ENCODE measurements around the gene CEP104. TPM values are rescaled to one million over a fixed set of nuclear protein-coding genes. Genes with fewer than 3 reads are reported as not detected.

CEP104 gene
- total and polyA plus RNA-seq, 8 donors: 32.5 to 49.5 (median 35.3) TPM

DNA sequence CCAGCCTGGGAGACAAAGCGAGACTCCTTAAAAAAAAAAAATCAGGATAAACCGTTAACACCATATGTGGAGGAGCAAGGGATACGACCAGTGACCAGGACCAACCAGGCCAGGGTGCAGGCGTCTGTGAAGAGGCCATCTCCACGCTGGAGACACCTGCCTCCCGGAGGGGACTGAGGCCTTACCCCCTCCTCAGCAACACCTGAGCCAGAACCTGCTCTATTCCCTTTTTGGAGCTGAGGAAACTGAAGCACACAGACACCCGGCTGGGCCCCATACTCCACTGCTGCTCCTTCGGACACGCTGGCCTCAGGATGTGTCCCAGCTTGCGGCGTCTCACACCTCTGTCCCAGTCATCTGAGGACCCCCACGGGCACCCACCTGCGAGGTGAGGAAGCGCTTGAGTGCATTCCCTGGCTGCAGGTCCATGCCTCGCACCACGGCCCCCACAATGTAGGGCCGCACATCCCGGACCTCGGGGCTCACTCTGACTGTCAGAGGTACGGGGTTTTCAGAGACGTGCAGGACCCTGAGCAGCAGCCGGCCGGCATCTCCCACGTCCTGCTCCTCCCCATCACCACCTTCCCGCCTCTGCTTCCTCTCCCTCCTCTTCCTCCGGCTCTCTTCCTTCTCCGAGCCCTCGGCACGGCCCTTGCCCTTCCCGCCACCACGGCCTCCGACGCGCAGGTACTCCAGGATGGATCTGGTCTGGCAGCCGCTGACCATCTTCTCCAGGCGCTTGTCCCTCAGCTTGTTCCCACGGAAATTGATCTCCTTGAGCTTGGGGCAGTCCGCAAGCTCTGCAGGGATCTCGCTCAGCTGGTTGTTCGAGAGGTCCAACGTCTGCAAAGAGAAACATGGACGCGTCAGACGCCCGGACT lies 70.3 kb downstream of the CEP104 start:
- TF ChIP-seq CTCF (IDR thresholded peaks at IDR 0.05): no peak
- no peaks in the 10 kb centered on the region for H3K9me3 ChIP-seq
- DNase-seq (peak in 1 of 4 donors; percentile 61), ATAC-seq (no peak)
- H3K27ac ChIP-seq: no peak overlapping the region
- peaks cover 0 to 79% of the 10 kb centered on the region in 2 donors for H3K36me3 ChIP-seq
- intact Hi-C loops (cut with DNase I): no loop called here
- H3K27me3 ChIP-seq: no peaks in the 10 kb centered on the region
- H3K4me3 ChIP-seq: no peak overlapping the region
- H3K4me1 ChIP-seq: peaks cover 0 to 11% of the 10 kb centered on the region in 2 donors

- intact Hi-C loops (cut with DNase I): no loop called here
- Histone ChIP-seq H3K36me3 (peaks cover 0 to 90% of the 10 kb centered on the region in 2 donors), H3K9me3 (no peaks in the 10 kb centered on the region), H3K27me3 (no peaks in the 10 kb centered on the region), H3K27ac (no peak overlapping the region), H3K4me1 (peaks cover 0 to 11% of the 10 kb centered on the region in 2 donors), H3K4me3 (no peak overlapping the region)
- no peak for TF ChIP-seq CTCF (IDR thresholded peaks at IDR 0.05)
- ATAC-seq: no peak
- DNase-seq: peak in 1 of 4 donors; percentile 40
These were observed 71.4 kb downstream of the CEP104 start for GRCh38 chr1:3785456-3786157.

DNA sequence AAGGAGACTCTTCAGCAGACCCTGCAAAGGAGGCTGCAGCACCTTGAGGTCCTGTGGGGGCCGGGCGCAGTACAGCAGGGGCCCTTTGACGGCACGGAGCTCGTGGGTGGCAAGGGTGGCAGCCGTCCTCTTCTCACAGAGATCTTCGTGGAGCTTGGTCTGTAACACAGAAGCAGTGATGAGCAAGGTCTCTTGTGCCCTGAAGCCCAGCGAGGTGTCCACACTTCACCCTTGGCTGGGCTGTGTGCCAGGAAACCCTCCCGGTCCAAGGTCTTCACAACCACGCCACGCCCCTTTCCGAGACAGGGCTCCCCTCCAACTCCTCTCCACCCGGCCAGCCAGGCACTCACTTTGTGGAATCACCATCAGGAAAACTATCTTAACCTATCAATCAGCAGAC lies 72.0 kb downstream of the CEP104 start:
- Histone ChIP-seq H3K27me3 (no peaks in the 10 kb centered on the region), H3K9me3 (no peaks in the 10 kb centered on the region), H3K4me1 (peaks cover 0 to 11% of the 10 kb centered on the region in 2 donors), H3K36me3 (peaks cover 0 to 96% of the 10 kb centered on the region in 2 donors), H3K4me3 (no peak overlapping the region), H3K27ac (no peak overlapping the region)
- DNase-seq: peak in 1 of 4 donors; percentile 65
- intact Hi-C loops (cut with DNase I): no loop called here
- no peak for TF ChIP-seq CTCF (IDR thresholded peaks at IDR 0.05)
- no peak for ATAC-seq

GRCh38 chr1:3783651-3784474 lies 73.1 kb downstream of the CEP104 start:
- H3K4me1 ChIP-seq: peaks cover 0 to 5% of the 10 kb centered on the region in 2 donors
- intact Hi-C loops (cut with DNase I): no loop called here
- DNase-seq (no peak), ATAC-seq (no peak)
- H3K36me3 ChIP-seq: peaks cover 0 to 99% of the 10 kb centered on the region in 2 donors
- TF ChIP-seq CTCF (IDR thresholded peaks at IDR 0.05): no peak
- H3K27ac ChIP-seq: no peak overlapping the region
- no peak overlapping the region for H3K4me3 ChIP-seq
- H3K9me3 ChIP-seq: no peaks in the 10 kb centered on the region
- H3K27me3 ChIP-seq: no peaks in the 10 kb centered on the region
